Right cardiac atrium (tissue), 5 donors: ENCODE results near the gene CDC6. TPM values are rescaled to one million over a fixed set of nuclear protein-coding genes. Genes with fewer than 3 reads are reported as not detected.

Source experiments
- ATAC-seq, 2 donors: fragments of 200-7000 bp; cut with Tn5 transposase; one replicate each; pipeline versions ENCODE4 v1.8.0 to v1.9.1; 2020; ENCODE audit warnings: moderate library complexity in 2 of 2, mild to moderate bottlenecking in 1 of 2
- DNase-seq, 3 donors: peaks; one replicate each; pipeline ENCODE4 v3.0.0-alpha.2; 2020
- H3K27ac ChIP-seq: one replicate; pipeline ENCODE4 v1.5.1; 2013; ENCODE audit warnings: mild to moderate bottlenecking, low read length, control low read depth, moderate library complexity
- H3K27me3 ChIP-seq: one replicate; pipeline ENCODE4 v1.6.1; 2013; ENCODE audit not compliant: control insufficient read depth, insufficient read depth
- H3K4me1 ChIP-seq: one replicate; pipeline ENCODE4 v1.6.1; 2013; ENCODE audit warnings: low read length; ENCODE audit not compliant: control insufficient read depth, insufficient read depth
- H3K4me3 ChIP-seq: one replicate; pipeline ENCODE4 v1.5.1; 2013; ENCODE audit warnings: low read length, control low read depth
- H3K9me3 ChIP-seq: one replicate; pipeline ENCODE4 v1.6.1; 2013; ENCODE audit warnings: low read length; ENCODE audit not compliant: control insufficient read depth
- WGBS: extraction: QIAGEN DNeasy Blood & Tissue Kit; methylation state at CpG from one replicate; pipeline ENCODE4 v1.1.7; 2013; 5-methylcytosine and 5-hydroxymethylcytosine counted together
- intact Hi-C, 4 donors: fragments of 100-400 bp; cut with DNase I; formaldehyde crosslinking; loops; one replicate each; pipeline versions ENCODE4 v1.11.0 to v1.14.0; 2022 to 2023
- polyA plus RNA-seq: library from polyadenylated mRNA; stranded (reverse); fragments of 200-250 nt; gene quantifications from one replicate; pipeline ENCODE4 v1.2.3, GENCODE V29; 2013
- total RNA-seq, 4 donors: library from RNA; stranded (reverse); fragmentation: NEBNext Ultra II Directional; extraction: Animal tissue kit (Norgen Biotek cat#: 25700); gene quantifications; one replicate each; pipeline ENCODE4 v1.2.1, GENCODE V29; 2021
- donor health status: healthy with polysubstance abuse.
- donor health status: DM: no; HTN: yes; CAD: no.
- donor health status: DM: no; HTN: no; CAD: no.
- donor health status: DM: no; HTN: yes; CAD: no; lungs with severe emphysema.
- donor health status: DM: yes; HTN: yes; CAD: no.

The CDC6 gene
- total and polyA plus RNA-seq, 5 donors, result 0.36 to 1.8 (median 1.2) TPM

- WGBS, result 22% methylated on average over 2 of the region's 2 CpGs
- H3K27ac ChIP-seq, result peak overlapping the region; percentile 96
- ATAC-seq (peak; percentile 15 to 28), DNase-seq (peak; percentile 69 to 88 (median 88))
- H3K27me3 ChIP-seq, result no peaks in the 10 kb centered on the region
- H3K4me3 ChIP-seq, result no peak overlapping the region
- peaks cover 47% of the 10 kb centered on the region for H3K4me1 ChIP-seq
- intact Hi-C loops, result loop anchor here in 1 of 4 donors (5.0 kb wide), 1 partner anchor 36 kb away; no protein-coding TSS in a partner anchor
- H3K9me3 ChIP-seq, result no peaks in the 10 kb centered on the region
Observed at GRCh38 chr17:40311575-40311974, 23.9 kb downstream of the CDC6 start.

- H3K9me3 ChIP-seq, result no peaks in the 10 kb centered on the region
- 34% methylated on average over 7 of the region's 7 CpGs for WGBS
- no peak overlapping the region for H3K4me3 ChIP-seq
- H3K27me3 ChIP-seq, result no peaks in the 10 kb centered on the region
- DNase-seq, result peak in 2 of 3 donors; percentile 82 to 83
- peaks cover 50% of the 10 kb centered on the region for H3K4me1 ChIP-seq
- peak overlapping the region; percentile 96 for H3K27ac ChIP-seq
- intact Hi-C loops, result loop anchor here in 1 of 4 donors (5.0 kb wide), 1 partner anchor 35 kb away; no protein-coding TSS in a partner anchor
- ATAC-seq, result peak; percentile 7 to 40
Observed at GRCh38 chr17:40312131-40312731, 24.6 kb downstream of the CDC6 start.

GRCh38 chr17:40312893-40313667 lies 25.4 kb downstream of the CDC6 start:
- intact Hi-C loops, result loop anchor here in 1 of 4 donors (5.0 kb wide), 1 partner anchor 34 kb away; no protein-coding TSS in a partner anchor
- WGBS, result 58% methylated on average over 4 of the region's 4 CpGs
- H3K4me1 ChIP-seq, result peaks cover 48% of the 10 kb centered on the region
- H3K9me3 ChIP-seq, result no peaks in the 10 kb centered on the region
- no peaks in the 10 kb centered on the region for H3K27me3 ChIP-seq
- H3K27ac ChIP-seq, result peak overlapping the region; percentile 96
- DNase-seq, result no peak
- ATAC-seq, result no peak
- H3K4me3 ChIP-seq, result no peak overlapping the region

GRCh38 chr17:40313668-40314583 lies 26.2 kb downstream of the CDC6 start:
- Histone ChIP-seq H3K27ac (peak overlapping the region; percentile 96), H3K9me3 (no peaks in the 10 kb centered on the region), H3K4me1 (peaks cover 48% of the 10 kb centered on the region), H3K27me3 (no peaks in the 10 kb centered on the region), H3K4me3 (no peak overlapping the region)
- ATAC-seq (no peak), DNase-seq (no peak)
- 57% methylated on average over 7 of the region's 7 CpGs for WGBS
- intact Hi-C loops, result loop anchor here in 1 of 4 donors (5.0 kb wide), 1 partner anchor 33 kb away; no protein-coding TSS in a partner anchor

GRCh38 chr17:40314584-40314956 lies 26.9 kb downstream of the CDC6 start:
- ATAC-seq (peak in 1 of 2 donors; percentile 3), DNase-seq (peak; percentile 89 to 91 (median 89))
- intact Hi-C loops, result loop anchor here in 1 of 4 donors (5.0 kb wide), 1 partner anchor 33 kb away; no protein-coding TSS in a partner anchor
- Histone ChIP-seq H3K4me3 (no peak overlapping the region), H3K27me3 (no peaks in the 10 kb centered on the region), H3K27ac (peak overlapping the region; percentile 59), H3K4me1 (peaks cover 46% of the 10 kb centered on the region), H3K9me3 (no peaks in the 10 kb centered on the region)
- 40% methylated on average over 3 of the region's 3 CpGs for WGBS

- Histone ChIP-seq H3K9me3 (no peaks in the 10 kb centered on the region), H3K27me3 (no peaks in the 10 kb centered on the region), H3K4me3 (no peak overlapping the region), H3K27ac (peak overlapping the region; percentile 45), H3K4me1 (peaks cover 45% of the 10 kb centered on the region)
- intact Hi-C loops, result no loop called here
- ATAC-seq (no peak), DNase-seq (no peak)
- WGBS, result 80% methylated on average over 3 of the region's 3 CpGs
Observed at GRCh38 chr17:40315206-40315605, 27.5 kb downstream of the CDC6 start.

GRCh38 chr17:40315678-40316570 lies 28.2 kb downstream of the CDC6 start:
- 43% methylated on average over 9 of the region's 9 CpGs for WGBS
- Histone ChIP-seq H3K4me1 (peaks cover 50% of the 10 kb centered on the region), H3K27ac (peak overlapping the region; percentile 45), H3K27me3 (no peaks in the 10 kb centered on the region), H3K4me3 (no peak overlapping the region), H3K9me3 (no peaks in the 10 kb centered on the region)
- ATAC-seq, result no peak
- peak in 1 of 3 donors; percentile 29 for DNase-seq
- intact Hi-C loops, result no loop called here

- Histone ChIP-seq H3K4me3 (peak overlapping the region; percentile 41), H3K9me3 (no peaks in the 10 kb centered on the region), H3K27me3 (no peaks in the 10 kb centered on the region), H3K27ac (peak overlapping the region; percentile 97), H3K4me1 (peaks cover 49% of the 10 kb centered on the region)
- DNase-seq, result peak; percentile 73 to 89 (median 88)
- WGBS, result 13% methylated on average over 38 of the region's 38 CpGs
- peak; percentile 12 to 24 for ATAC-seq
- intact Hi-C loops, result no loop called here
Observed at GRCh38 chr17:40316571-40317344, 29.1 kb downstream of the CDC6 start.

- ATAC-seq (peak; percentile 4 to 32), DNase-seq (peak; percentile 69 to 84 (median 80))
- intact Hi-C loops, result no loop called here
- 3% methylated on average over 6 of the region's 6 CpGs for WGBS
- Histone ChIP-seq H3K9me3 (no peaks in the 10 kb centered on the region), H3K4me3 (peak overlapping the region; percentile 41), H3K4me1 (peaks cover 44% of the 10 kb centered on the region), H3K27me3 (no peaks in the 10 kb centered on the region), H3K27ac (peak overlapping the region; percentile 97)
Observed at GRCh38 chr17:40317345-40317873, 29.7 kb downstream of the CDC6 start.
